HEK293 (cell line): Measurements from ENCODE around the gene CT45A1.

ENCODE experiments used
- CTCF ChIP-seq: fragments of 450-650 bp; formaldehyde crosslinking; IDR thresholded peaks from 2 replicates; pipeline ENCODE4 v1.5.1; 2016; ENCODE audit warnings: missing biosample characterization, missing genetic modification characterization
- KLF16 ChIP-seq: fragments of 450-650 bp; formaldehyde crosslinking; IDR thresholded peaks from 2 replicates; pipeline ENCODE4 v1.5.1; 2017; ENCODE audit warnings: missing biosample characterization, missing genetic modification characterization

- no peak for TF ChIP-seq KLF16 (tag by site-specific recombination)
- no peak for TF ChIP-seq CTCF (tag by site-specific recombination)
These were observed 25.3 kb upstream of the CT45A1 start for GRCh38 chrX:135688137-135688536.
